Activated CD8-positive, alpha-beta T cell treated with anti-CD3 and anti-CD28 coated beads, Interleukin-2, amount 10 ng/mL, durations not matched to agents 7 days and 5 days (primary cell): Measurements from ENCODE around the gene SLC25A39. TPM values are rescaled to one million over a fixed set of nuclear protein-coding genes. Genes with fewer than 3 reads are reported as not detected.
"Not testable (repeated sequence)": the region's sequence is repeated elsewhere in the genome, so short reads cannot be mapped to it uniquely, and the experiment has no call there.

ENCODE experiments used
- ATAC-seq: fragments of 150-1000 bp; cut with Tn5 transposase; one replicate; pipeline ENCODE4 v1.10.0; 2021; ENCODE audit warnings: moderate library complexity
- CTCF ChIA-PET: fragments of 350-600 bp; sonication (Branson Sonifier 250); formaldehyde crosslinking; loops from one replicate; lab custom pipeline; 2021; ENCODE audit warnings: antibody characterized with exemption; lab: Charles Lee
- POLR2A ChIA-PET: fragments of 350-600 bp; sonication (Branson Sonifier 250); formaldehyde crosslinking; loops from one replicate; lab custom pipeline; 2021; ENCODE audit warnings: antibody characterized with exemption; lab: Charles Lee
- DNase-seq: peaks from one replicate; pipeline ENCODE4 v3.0.0-alpha.2; 2020
- H3K27ac Mint-ChIP-seq: one replicate; pipeline ENCODE4 v1.8.0; 2021; ENCODE audit warnings: mild to moderate bottlenecking, mixed read lengths
- H3K27me3 Mint-ChIP-seq: one replicate; pipeline ENCODE4 v1.8.0; 2021; ENCODE audit warnings: low read depth, mixed read lengths
- H3K36me3 Mint-ChIP-seq: one replicate; pipeline ENCODE4 v1.8.0; 2021; ENCODE audit warnings: low read depth, mixed read lengths
- H3K4me1 Mint-ChIP-seq: one replicate; pipeline ENCODE4 v1.8.0; 2021; ENCODE audit warnings: low read depth, mixed read lengths
- H3K4me3 Mint-ChIP-seq: one replicate; pipeline ENCODE4 v1.8.0; 2021; ENCODE audit warnings: mild to moderate bottlenecking, mixed read lengths
- H3K9me3 Mint-ChIP-seq: one replicate; pipeline ENCODE4 v1.8.0; 2022; ENCODE audit warnings: mixed read lengths; ENCODE audit not compliant: insufficient read depth
- total RNA-seq, 2 experiments: library from RNA; stranded (reverse); gene quantifications; one replicate each; pipeline ENCODE4 v1.2.3, GENCODE V29; 2021

Gene SLC25A39
- total RNA-seq, 2 experiments from 2014 or later = 140 to 141 TPM

GRCh38 chr17:44330263-44330662 lies 5.6 kb upstream of the SLC25A39 start:
- peaks cover 18% of the 10 kb centered on the region for H3K4me1 Mint-ChIP-seq
- CTCF ChIA-PET = interaction anchor here (0.6 to 7.9 kb wide), 23 partner anchors 11 to 442 kb away, joined by 3 to 70 read pairs (median 5); partner anchors contain the start of genes GRN, HDAC5 and HROB
- H3K27ac Mint-ChIP-seq, H3K27me3 Mint-ChIP-seq, H3K4me3 Mint-ChIP-seq, H3K9me3 Mint-ChIP-seq, H3K36me3 Mint-ChIP-seq, DNase-seq, ATAC-seq: not testable (repeated sequence)
- POLR2A ChIA-PET = interaction anchor here (1.0 to 2.2 kb wide), 5 partner anchors 15 to 128 kb away, joined by 4 to 11 read pairs (median 6); partner anchors contain the start of gene GRN

- H3K4me1 Mint-ChIP-seq = peaks cover 18% of the 10 kb centered on the region
- POLR2A ChIA-PET = interaction anchor here (1.2 kb wide), 1 partner anchor 126 kb away, joined by 4 read pairs; no protein-coding TSS in a partner anchor
- not testable (repeated sequence) for H3K36me3 Mint-ChIP-seq
Observed at GRCh38 chr17:44329516-44329915, 4.9 kb upstream of the SLC25A39 start.

GRCh38 chr17:44327715-44328449 lies 3.3 kb upstream of the SLC25A39 start:
- peaks cover 6% of the 10 kb centered on the region for H3K36me3 Mint-ChIP-seq
- H3K4me1 Mint-ChIP-seq = peaks cover 26% of the 10 kb centered on the region
- DNase-seq (no peak), ATAC-seq (no peak)
- CTCF ChIA-PET = interaction anchor here (1.0 to 1.7 kb wide), 8 partner anchors 17 to 143 kb away, joined by 3 to 19 read pairs (median 6); partner anchors contain the start of genes GRN, TMUB2 and UBTF
- H3K4me3 Mint-ChIP-seq = no peak overlapping the region
- no peaks in the 10 kb centered on the region for H3K9me3 Mint-ChIP-seq
- H3K27ac Mint-ChIP-seq = peak overlapping the region; percentile 30
- POLR2A ChIA-PET = interaction anchor here (0.6 to 4.9 kb wide), 4 partner anchors 79 to 118 kb away, joined by 3 to 59 read pairs (median 6); partner anchors contain the start of gene UBTF
- H3K27me3 Mint-ChIP-seq = no peaks in the 10 kb centered on the region

More at GRCh38 chr17:44329516-44329915, 4.9 kb upstream of the SLC25A39 start:
- DNase-seq, H3K27ac Mint-ChIP-seq, H3K4me3 Mint-ChIP-seq, ATAC-seq, H3K9me3 Mint-ChIP-seq, H3K27me3 Mint-ChIP-seq: not testable (repeated sequence)
- CTCF ChIA-PET = interaction anchor here (1.3 to 7.9 kb wide), 9 partner anchors 12 to 187 kb away, joined by 3 to 70 read pairs (median 26); partner anchors contain the start of genes GRN and HROB

GRCh38 chr17:44326861-44327444 lies 2.3 kb upstream of the SLC25A39 start:
- Mint-ChIP-seq H3K27ac (peak overlapping the region; percentile 88), H3K4me1 (peaks cover 32% of the 10 kb centered on the region)
- POLR2A ChIA-PET = interaction anchor here (0.6 to 4.9 kb wide), 5 partner anchors 12 to 203 kb away, joined by 3 to 59 read pairs (median 6); partner anchors contain the start of genes HDAC5 and UBTF

GRCh38 chr17:44324092-44324570 lies 492 bp downstream of the SLC25A39 start:
- ChIA-PET POLR2A (interaction anchor here (0.9 to 4.9 kb wide), 4 partner anchors 13 to 114 kb away, joined by 4 to 59 read pairs (median 4); partner anchors contain the start of gene UBTF), CTCF (interaction anchor here (1.2 to 2.3 kb wide), 3 partner anchors 30 to 114 kb away, joined by 4 to 11 read pairs (median 6); no protein-coding TSS in a partner anchor)
- ATAC-seq = peak; percentile 0
- Mint-ChIP-seq H3K36me3 (peaks cover 25% of the 10 kb centered on the region), H3K4me3 (peak overlapping the region; percentile 86), H3K27me3 (no peaks in the 10 kb centered on the region), H3K4me1 (peaks cover 26% of the 10 kb centered on the region), H3K27ac (peak overlapping the region; percentile 81), H3K9me3 (no peaks in the 10 kb centered on the region)
- no peak for DNase-seq

More at GRCh38 chr17:44326861-44327444, 2.3 kb upstream of the SLC25A39 start:
- peak; percentile 97 for DNase-seq
- Mint-ChIP-seq H3K27me3 (no peaks in the 10 kb centered on the region), H3K4me3 (peak overlapping the region; percentile 71), H3K9me3 (no peaks in the 10 kb centered on the region), H3K36me3 (peaks cover 10% of the 10 kb centered on the region)
- peak; percentile 72 for ATAC-seq
- CTCF ChIA-PET = interaction anchor here (0.6 to 1.7 kb wide), 10 partner anchors 18 to 159 kb away, joined by 3 to 25 read pairs (median 5); partner anchors contain the start of genes GRN, TMUB2 and UBTF

GRCh38 chr17:44323359-44324091 lies 1.1 kb downstream of the SLC25A39 start:
- DNase-seq = no peak
- ChIA-PET POLR2A (interaction anchor here (1.1 to 4.9 kb wide), 3 partner anchors 13 to 113 kb away, joined by 4 to 59 read pairs (median 4); partner anchors contain the start of gene UBTF), CTCF (interaction anchor here (1.5 to 2.3 kb wide), 2 partner anchors 30 to 114 kb away, joined by 4 to 11 read pairs; no protein-coding TSS in a partner anchor)
- peak overlapping the region; percentile 86 for H3K4me3 Mint-ChIP-seq
- peaks cover 26% of the 10 kb centered on the region for H3K4me1 Mint-ChIP-seq
- no peaks in the 10 kb centered on the region for H3K9me3 Mint-ChIP-seq
- no peak for ATAC-seq
- no peaks in the 10 kb centered on the region for H3K27me3 Mint-ChIP-seq
- peak overlapping the region; percentile 81 for H3K27ac Mint-ChIP-seq
- H3K36me3 Mint-ChIP-seq = peaks cover 27% of the 10 kb centered on the region

- Mint-ChIP-seq H3K27me3 (peaks cover 3% of the 10 kb centered on the region), H3K4me3 (no peak overlapping the region), H3K4me1 (peaks cover 21% of the 10 kb centered on the region), H3K9me3 (no peaks in the 10 kb centered on the region), H3K27ac (no peak overlapping the region), H3K36me3 (peaks cover 30% of the 10 kb centered on the region)
- no peak for ATAC-seq
- ChIA-PET POLR2A (no interaction called here), CTCF (interaction anchor here (2.3 kb wide), 1 partner anchor 112 kb away, joined by 11 read pairs; no protein-coding TSS in a partner anchor)
- no peak for DNase-seq
Observed at GRCh38 chr17:44322236-44322895, 2.3 kb downstream of the SLC25A39 start.

GRCh38 chr17:44321246-44322120 lies 3.1 kb downstream of the SLC25A39 start:
- no peak for DNase-seq
- Mint-ChIP-seq H3K27me3 (peaks cover 8% of the 10 kb centered on the region), H3K4me1 (peaks cover 17% of the 10 kb centered on the region), H3K4me3 (no peak overlapping the region), H3K27ac (no peak overlapping the region), H3K9me3 (no peaks in the 10 kb centered on the region), H3K36me3 (peaks cover 31% of the 10 kb centered on the region)
- CTCF ChIA-PET = interaction anchor here (0.8 to 1.6 kb wide), 2 partner anchors 10 to 112 kb away, joined by 3 to 10 read pairs; no protein-coding TSS in a partner anchor
- ATAC-seq = no peak
- POLR2A ChIA-PET = no interaction called here

GRCh38 chr17:44320066-44320465 lies 4.6 kb downstream of the SLC25A39 start:
- Mint-ChIP-seq H3K36me3 (peaks cover 26% of the 10 kb centered on the region), H3K4me1 (peaks cover 29% of the 10 kb centered on the region)
- CTCF ChIA-PET = interaction anchor here (0.8 to 1.1 kb wide), 3 partner anchors 11 to 103 kb away, joined by 3 read pairs; no protein-coding TSS in a partner anchor

More at GRCh38 chr17:44320066-44320465, 4.6 kb downstream of the SLC25A39 start:
- no peaks in the 10 kb centered on the region for H3K9me3 Mint-ChIP-seq
- ATAC-seq (no peak), DNase-seq (no peak)
- H3K4me3 Mint-ChIP-seq = no peak overlapping the region
- H3K27me3 Mint-ChIP-seq = peaks cover 20% of the 10 kb centered on the region
- POLR2A ChIA-PET = interaction anchor here (0.7 to 0.9 kb wide), 2 partner anchors 99 to 129 kb away, joined by 3 read pairs; no protein-coding TSS in a partner anchor
- no peak overlapping the region for H3K27ac Mint-ChIP-seq
